LNCaP clone FGC (cell line): ENCODE results near the gene G6PC2.
"Not testable (repeated sequence)": the region's sequence is repeated elsewhere in the genome, so short reads cannot be mapped to it uniquely, and the experiment has no call there.

ENCODE experiments used
- DNase-seq: peaks from one replicate; pipeline ENCODE4 v3.0.0-alpha.2; 2011; ENCODE audit warnings: low read depth
- H3K4me3 ChIP-seq: 2 replicates; pipeline ENCODE4 v1.5.1; 2011; ENCODE audit warnings: mild to moderate bottlenecking, low read depth, low read length, control low read depth
- CTCF ChIP-seq: IDR thresholded peaks from 2 replicates; pipeline ENCODE4 v1.5.1; 2012; ENCODE audit warnings: mild to moderate bottlenecking; ENCODE audit not compliant: control insufficient read depth, insufficient read depth; ENCODE audit errors: extremely low read depth

Gene G6PC2

GRCh38 chr2:168920504-168921157 is 19.5 kb downstream of the G6PC2 start:
- peak; percentile 52; the same call in 1 of the 2 replicates for TF ChIP-seq CTCF
- peak; percentile 14 for DNase-seq
- H3K4me3 ChIP-seq: no peak overlapping the region

- no peak overlapping the region for H3K4me3 ChIP-seq
- no peak for DNase-seq
- no peak for TF ChIP-seq CTCF
Observed at GRCh38 chr2:168926621-168927386, 25.7 kb downstream of the G6PC2 start.

GRCh38 chr2:168928113-168928831 is 27.2 kb downstream of the G6PC2 start:
- no peak overlapping the region for H3K4me3 ChIP-seq
- peak; percentile 7 for DNase-seq
- no peak for TF ChIP-seq CTCF

- no peak overlapping the region for H3K4me3 ChIP-seq
- DNase-seq: no peak
- no peak for TF ChIP-seq CTCF
Observed at GRCh38 chr2:168929031-168929430, 27.9 kb downstream of the G6PC2 start.

- no peak for TF ChIP-seq CTCF
- no peak overlapping the region for H3K4me3 ChIP-seq
- DNase-seq: no peak
Observed at GRCh38 chr2:168930242-168930641, 29.2 kb downstream of the G6PC2 start.

- DNase-seq: not testable (repeated sequence)
Observed at GRCh38 chr2:168932174-168932573, 31.1 kb downstream of the G6PC2 start.

GRCh38 chr2:168934826-168935225 is 33.7 kb downstream of the G6PC2 start:
- TF ChIP-seq CTCF: no peak
- DNase-seq: no peak
- H3K4me3 ChIP-seq: no peak overlapping the region

More at GRCh38 chr2:168932174-168932573, 31.1 kb downstream of the G6PC2 start:
- not testable (repeated sequence) for H3K4me3 ChIP-seq
